Measurements from ENCODE around the gene EPS8.
"Not testable (repeated sequence)": the region's sequence is repeated elsewhere in the genome, so short reads cannot be mapped to it uniquely, and the experiment has no call there.

Gene EPS8

DNA sequence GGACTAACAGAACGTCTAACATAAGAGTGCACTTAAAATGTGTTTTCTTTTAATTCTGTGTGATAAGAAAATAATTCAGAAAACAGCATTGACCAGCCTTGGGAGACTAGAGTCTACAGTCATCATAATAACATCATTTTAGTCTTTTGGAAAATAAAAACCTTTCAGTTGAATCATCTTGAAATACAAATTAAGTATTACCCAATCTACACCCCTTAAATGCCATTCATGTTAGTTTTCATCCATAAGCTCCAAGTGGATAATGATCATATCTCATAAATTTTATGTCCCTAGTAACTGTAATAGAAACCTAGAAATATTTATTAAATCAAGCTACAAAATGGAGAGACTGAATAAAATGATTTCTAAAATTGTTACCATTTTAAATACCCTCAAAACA is 32.4 kb downstream of the EPS8 start:
- CTCF ChIA-PET, result interaction anchor here (1.7 kb wide), 1 partner anchor 15 kb away, joined by 8 read pairs; no protein-coding TSS in a partner anchor
- Mint-ChIP-seq H3K27me3 (peaks cover 7% of the 10 kb centered on the region), H3K36me3 (no peaks in the 10 kb centered on the region), H3K4me3 (no peak overlapping the region), H3K4me1 (peaks cover 4% of the 10 kb centered on the region), H3K9me3 (no peaks in the 10 kb centered on the region), H3K27ac (no peak overlapping the region)
- no peak for DNase-seq

DNA sequence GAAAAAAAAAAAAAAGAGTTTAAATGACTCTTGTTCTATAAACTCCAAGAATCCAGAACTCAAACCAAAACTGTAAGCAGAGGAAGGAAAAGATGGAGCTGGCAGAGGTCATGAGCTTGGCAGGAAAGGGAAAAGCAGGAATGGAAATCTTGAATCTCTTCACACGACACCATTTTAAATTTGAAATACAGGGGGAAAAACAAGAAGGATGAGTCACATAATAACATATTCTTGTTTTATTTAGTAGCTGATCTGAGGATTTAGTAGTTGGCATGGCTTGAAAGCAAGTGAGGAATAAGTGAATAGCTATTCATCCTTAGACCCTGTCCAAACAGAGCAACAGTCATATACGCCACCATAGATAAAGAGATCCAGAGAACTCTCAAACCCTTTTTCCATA is 35.0 kb downstream of the EPS8 start:
- Mint-ChIP-seq H3K4me1 (no peaks in the 10 kb centered on the region), H3K27me3 (no peaks in the 10 kb centered on the region), H3K9me3 (no peaks in the 10 kb centered on the region), H3K4me3 (no peak overlapping the region), H3K27ac (no peak overlapping the region), H3K36me3 (no peaks in the 10 kb centered on the region)
- DNase-seq, result no peak
- CTCF ChIA-PET, result no interaction called here

DNA sequence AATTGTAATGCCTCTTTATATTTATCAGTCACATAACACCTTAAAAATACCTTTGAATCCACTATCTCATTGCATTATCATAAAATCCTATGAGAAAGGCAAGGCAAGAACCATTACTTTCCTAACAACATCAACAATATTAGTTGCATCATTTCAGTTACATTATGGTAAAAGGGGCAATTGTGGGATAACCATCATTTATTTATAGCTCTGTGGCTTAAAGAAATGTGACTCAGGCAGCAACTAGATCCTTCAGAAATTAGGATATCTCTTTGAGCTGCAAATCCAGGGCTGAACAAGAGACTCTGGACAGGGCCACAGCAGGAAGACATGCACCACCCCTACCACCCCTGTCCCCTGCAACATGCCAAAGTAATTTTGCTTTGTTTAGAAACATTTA is 36.4 kb downstream of the EPS8 start:
- Mint-ChIP-seq H3K27ac (no peak overlapping the region), H3K27me3 (no peaks in the 10 kb centered on the region), H3K4me1 (no peaks in the 10 kb centered on the region), H3K9me3 (no peaks in the 10 kb centered on the region), H3K36me3 (no peaks in the 10 kb centered on the region), H3K4me3 (no peak overlapping the region)
- no peak for DNase-seq
- CTCF ChIA-PET, result no interaction called here

DNA sequence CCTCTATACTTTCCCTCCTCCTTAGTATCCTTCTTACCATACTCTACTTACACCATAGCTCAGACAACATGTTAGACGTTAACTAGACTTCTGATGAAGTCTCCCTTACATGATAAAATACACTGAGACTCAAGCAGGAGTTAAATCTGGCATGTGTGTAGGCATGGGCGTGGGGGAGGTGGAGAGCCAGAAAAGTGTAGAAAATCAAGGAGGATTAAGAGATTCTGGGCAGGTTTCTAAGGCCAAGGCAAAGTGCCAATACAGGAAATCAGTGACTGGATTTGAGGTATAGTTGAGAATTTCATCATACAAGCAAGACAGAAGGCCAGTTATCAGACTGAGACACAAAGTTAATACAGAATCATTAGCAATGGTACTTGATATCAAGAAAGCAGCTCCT is 37.4 kb downstream of the EPS8 start:
- Mint-ChIP-seq H3K27ac (no peak overlapping the region), H3K9me3 (no peaks in the 10 kb centered on the region), H3K4me3 (no peak overlapping the region), H3K36me3 (no peaks in the 10 kb centered on the region), H3K27me3 (no peaks in the 10 kb centered on the region), H3K4me1 (no peaks in the 10 kb centered on the region)
- no peak for DNase-seq
- CTCF ChIA-PET, result no interaction called here

- Mint-ChIP-seq H3K27ac (no peak overlapping the region), H3K9me3 (no peaks in the 10 kb centered on the region), H3K36me3 (no peaks in the 10 kb centered on the region), H3K27me3 (no peaks in the 10 kb centered on the region), H3K4me3 (no peak overlapping the region), H3K4me1 (no peaks in the 10 kb centered on the region)
- DNase-seq, result no peak
- CTCF ChIA-PET, result no interaction called here
These were observed 39.3 kb downstream of the EPS8 start for GRCh38 chr12:15749937-15750336.

GRCh38 chr12:15741870-15742269 is 47.3 kb downstream of the EPS8 start:
- H3K4me1 Mint-ChIP-seq, H3K27me3 Mint-ChIP-seq, H3K36me3 Mint-ChIP-seq, H3K4me3 Mint-ChIP-seq, H3K9me3 Mint-ChIP-seq, DNase-seq, CTCF ChIA-PET, H3K27ac Mint-ChIP-seq: not testable (repeated sequence)

DNA sequence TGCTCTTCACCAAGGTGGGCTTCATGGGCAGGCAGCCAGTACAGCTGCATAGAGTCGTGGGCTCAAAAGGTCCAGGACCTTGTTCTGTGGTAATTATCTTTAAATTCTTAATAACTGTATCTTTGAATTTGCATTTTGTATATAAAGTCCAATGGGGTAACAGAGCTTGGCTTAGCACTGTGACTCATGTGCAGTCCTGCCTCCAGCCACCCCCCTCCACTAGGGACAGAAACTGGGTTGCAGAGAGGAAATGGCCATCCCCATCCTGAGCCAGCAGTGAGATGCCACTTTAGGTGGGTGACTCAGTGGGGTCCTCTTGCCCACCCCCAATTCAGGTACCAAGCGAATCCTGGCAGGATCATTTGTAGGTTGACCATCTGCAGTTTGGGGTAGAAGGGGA is 48.1 kb downstream of the EPS8 start:
- Mint-ChIP-seq H3K4me3 (no peak overlapping the region), H3K27me3 (peaks cover 5% of the 10 kb centered on the region), H3K4me1 (no peaks in the 10 kb centered on the region), H3K36me3 (no peaks in the 10 kb centered on the region), H3K27ac (no peak overlapping the region), H3K9me3 (peaks cover 4% of the 10 kb centered on the region)
- CTCF ChIA-PET, result no interaction called here
- no peak for DNase-seq

DNA sequence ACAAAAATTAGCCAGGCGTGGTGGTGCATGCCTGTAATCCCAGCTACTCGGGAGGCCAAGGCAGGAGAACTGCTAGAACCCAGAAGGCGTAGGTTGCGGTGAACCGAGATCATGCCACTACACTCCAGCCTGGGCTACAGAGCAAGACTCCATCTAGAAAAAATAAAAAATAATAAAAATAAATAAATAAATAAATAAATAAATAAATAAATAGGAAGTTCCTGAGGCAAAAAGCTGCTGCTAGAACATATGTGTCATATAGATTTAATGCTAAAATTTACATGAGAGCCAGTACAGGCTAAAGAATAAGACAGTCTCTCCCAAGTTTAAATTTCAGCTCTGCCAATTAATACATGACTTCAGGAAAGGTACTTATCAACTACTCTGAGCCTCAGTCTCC is 48.8 kb downstream of the EPS8 start:
- DNase-seq, CTCF ChIA-PET, H3K4me1 Mint-ChIP-seq, H3K4me3 Mint-ChIP-seq, H3K27ac Mint-ChIP-seq, H3K27me3 Mint-ChIP-seq, H3K9me3 Mint-ChIP-seq, H3K36me3 Mint-ChIP-seq: not testable (repeated sequence)

- H3K27me3 Mint-ChIP-seq, result peaks cover 5% of the 10 kb centered on the region
- no peaks in the 10 kb centered on the region for H3K4me1 Mint-ChIP-seq
- peaks cover 4% of the 10 kb centered on the region for H3K9me3 Mint-ChIP-seq
- no peaks in the 10 kb centered on the region for H3K36me3 Mint-ChIP-seq
- no peak overlapping the region for H3K27ac Mint-ChIP-seq
- no peak overlapping the region for H3K4me3 Mint-ChIP-seq
- CTCF ChIA-PET, result no interaction called here
- no peak for DNase-seq
These were observed 50.7 kb downstream of the EPS8 start for GRCh38 chr12:15738438-15739015.

DNA sequence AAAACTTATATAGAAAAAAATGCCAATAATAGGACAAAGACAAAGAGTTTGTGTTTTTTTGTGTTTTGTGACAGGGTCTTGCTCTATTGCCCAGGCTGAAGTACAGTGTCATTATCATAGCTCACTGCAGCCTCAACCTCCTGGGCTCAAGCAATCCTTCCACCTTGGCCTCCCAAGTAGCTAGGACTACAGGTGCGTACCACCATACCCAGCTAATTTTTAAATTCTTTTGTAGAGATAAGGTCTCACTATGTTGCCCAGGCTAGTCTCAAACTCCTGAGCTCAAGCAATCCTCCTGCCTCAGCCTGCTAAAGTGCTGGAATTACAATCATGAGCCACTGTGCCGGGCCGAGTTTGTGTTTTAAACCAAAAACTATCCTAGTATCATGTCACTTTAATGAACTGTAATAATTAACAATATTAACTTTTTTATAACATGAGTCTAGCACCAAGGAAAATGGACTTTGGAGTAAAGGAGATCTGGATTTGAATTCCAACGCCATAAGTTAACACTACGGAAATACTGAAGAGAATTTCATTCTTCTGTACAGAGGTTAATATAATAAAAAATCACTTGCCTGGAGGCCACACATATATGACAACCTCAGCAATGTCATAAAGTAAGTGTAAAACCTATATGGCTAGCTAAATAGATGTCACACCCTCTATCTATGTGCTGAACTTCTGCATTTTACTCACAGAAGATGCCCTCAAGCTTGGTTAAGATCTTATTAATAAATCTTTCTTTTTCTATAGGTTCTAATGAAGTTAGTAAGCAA is 53.2 kb downstream of the EPS8 start:
- H3K9me3 Mint-ChIP-seq, result no peaks in the 10 kb centered on the region

DNA sequence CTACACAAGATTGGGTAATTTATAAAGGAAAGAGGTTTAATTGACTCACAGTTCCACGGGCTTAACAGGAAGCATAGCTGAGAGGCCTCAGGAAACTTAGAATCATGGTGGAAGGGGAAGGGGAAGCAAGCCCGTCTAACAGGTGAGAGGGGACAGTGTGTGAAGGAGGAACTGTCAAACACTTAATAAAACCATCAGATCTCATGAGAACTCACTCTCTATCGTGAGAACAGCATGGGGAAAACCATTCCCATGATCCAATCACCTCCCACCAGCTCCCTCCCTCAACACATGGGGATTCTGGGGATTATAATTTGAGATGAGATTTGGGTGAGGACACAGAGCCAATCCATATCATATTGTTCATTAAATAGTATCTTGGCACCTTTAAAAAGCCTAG is 56.1 kb downstream of the EPS8 start:
- DNase-seq, result no peak
- Mint-ChIP-seq H3K27ac (no peak overlapping the region), H3K9me3 (no peaks in the 10 kb centered on the region), H3K27me3 (no peaks in the 10 kb centered on the region), H3K36me3 (no peaks in the 10 kb centered on the region), H3K4me1 (no peaks in the 10 kb centered on the region), H3K4me3 (no peak overlapping the region)
- CTCF ChIA-PET, result no interaction called here

More for the DNA sequence above, 53.2 kb downstream of the EPS8 start:
- peaks cover 5% of the 10 kb centered on the region for H3K27me3 Mint-ChIP-seq
- CTCF ChIA-PET, result interaction anchor here (0.6 to 1.0 kb wide), 2 partner anchors 93 to 103 kb away, joined by 3 read pairs; no protein-coding TSS in a partner anchor
- no peaks in the 10 kb centered on the region for H3K4me1 Mint-ChIP-seq
- DNase-seq, result no peak
- H3K4me3 Mint-ChIP-seq, result no peak overlapping the region
- no peaks in the 10 kb centered on the region for H3K36me3 Mint-ChIP-seq
- H3K27ac Mint-ChIP-seq, result no peak overlapping the region

- CTCF ChIA-PET, result no interaction called here
- Mint-ChIP-seq H3K4me1 (no peaks in the 10 kb centered on the region), H3K9me3 (no peaks in the 10 kb centered on the region), H3K36me3 (no peaks in the 10 kb centered on the region), H3K27me3 (no peaks in the 10 kb centered on the region), H3K4me3 (no peak overlapping the region), H3K27ac (no peak overlapping the region)
- DNase-seq, result no peak
These were observed 56.7 kb downstream of the EPS8 start for GRCh38 chr12:15732341-15733061.

GRCh38 chr12:15731940-15732339 is 57.2 kb downstream of the EPS8 start:
- no peak overlapping the region for H3K27ac Mint-ChIP-seq
- no peaks in the 10 kb centered on the region for H3K36me3 Mint-ChIP-seq
- no peaks in the 10 kb centered on the region for H3K4me1 Mint-ChIP-seq
- H3K27me3 Mint-ChIP-seq, result no peaks in the 10 kb centered on the region
- no peak for DNase-seq
- H3K4me3 Mint-ChIP-seq, result no peak overlapping the region
- CTCF ChIA-PET, result no interaction called here
- H3K9me3 Mint-ChIP-seq, result no peaks in the 10 kb centered on the region

DNA sequence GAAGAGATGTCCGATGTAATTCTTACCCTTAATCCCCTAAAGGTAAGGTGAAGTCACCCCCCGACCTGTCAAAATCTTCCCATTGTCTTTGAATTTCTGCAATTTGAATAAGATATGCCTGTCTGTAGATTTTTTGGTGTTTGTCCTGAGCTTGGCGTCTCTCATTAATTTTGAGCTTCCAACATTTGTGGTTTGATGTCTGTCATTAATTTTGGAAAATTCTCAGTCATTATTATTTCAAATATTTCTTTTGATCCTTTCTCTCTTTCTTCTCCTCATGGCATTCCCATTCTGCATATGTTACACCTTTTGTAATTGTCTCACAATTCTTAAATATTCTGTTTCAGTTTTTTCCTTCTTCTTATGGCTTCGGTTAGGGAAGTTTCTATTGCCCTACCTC is 60.1 kb downstream of the EPS8 start:
- DNase-seq, result no peak
- no peaks in the 10 kb centered on the region for H3K27me3 Mint-ChIP-seq
- H3K4me1 Mint-ChIP-seq, result no peaks in the 10 kb centered on the region
- CTCF ChIA-PET, result no interaction called here
- H3K4me3 Mint-ChIP-seq, result no peak overlapping the region
- no peaks in the 10 kb centered on the region for H3K36me3 Mint-ChIP-seq
- H3K9me3 Mint-ChIP-seq, result no peaks in the 10 kb centered on the region
- H3K27ac Mint-ChIP-seq, result no peak overlapping the region

DNA sequence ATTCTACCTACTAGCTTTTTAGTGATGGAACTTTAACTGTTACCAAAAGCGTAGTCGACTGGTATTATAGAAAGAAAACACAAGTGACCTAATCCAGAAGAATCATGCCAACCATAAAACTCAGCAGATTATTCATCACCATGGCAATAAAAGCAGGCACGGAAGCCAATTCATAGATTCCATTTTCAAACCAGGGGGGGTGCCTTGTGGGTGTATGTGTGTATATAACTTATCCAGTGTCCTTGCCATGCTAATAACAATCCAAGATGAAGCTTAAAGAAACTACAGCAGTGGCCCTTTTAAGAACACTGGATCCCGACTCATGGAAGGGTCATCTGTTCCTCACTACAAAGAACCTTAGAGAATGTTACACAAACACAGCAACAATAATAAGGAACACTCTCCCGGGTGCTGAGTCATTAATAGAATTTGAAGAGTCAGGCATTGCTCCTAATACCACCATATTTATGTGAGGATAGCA is 61.0 kb downstream of the EPS8 start:
- CTCF ChIA-PET, result no interaction called here
- no peaks in the 10 kb centered on the region for H3K4me1 Mint-ChIP-seq

More for the DNA sequence above, 61.0 kb downstream of the EPS8 start:
- no peak for DNase-seq
- Mint-ChIP-seq H3K4me3 (no peak overlapping the region), H3K36me3 (no peaks in the 10 kb centered on the region), H3K27me3 (no peaks in the 10 kb centered on the region), H3K9me3 (no peaks in the 10 kb centered on the region), H3K27ac (no peak overlapping the region)

All from activated naive CD4-positive, alpha-beta T cell treated with anti-CD3 and anti-CD28 coated beads, Interleukin-2, amount 10 ng/mL, durations not matched to agents 7 days and 5 days (primary cell).